ENCODE data around the gene PAQR4. TPM values are rescaled to one million over a fixed set of nuclear protein-coding genes. Genes with fewer than 3 reads are reported as not detected.
A peak's percentile ranks its signal among the peaks of the same experiment; 100 is the strongest.

Gene PAQR4
- total and polyA plus RNA-seq, 2 of the 13 experiments (the other 11 are each of a cell fraction or from before 2014, with no cell fraction given): 15.9 to 24.8 TPM

GRCh38 chr16:3009568-3010390, 40.6 kb downstream of the PAQR4 start (continued):
- TF ChIP-seq SAP130 (CRISPR knock-in tag; IDR thresholded peaks at IDR 0.05; ENCODE audit: low read depth) (peak; percentile 45), MTF2 (CRISPR knock-in tag; IDR thresholded peaks at IDR 0.05; ENCODE audit: borderline replicate concordance) (no peak), TFDP1 (CRISPR knock-in tag; IDR thresholded peaks at IDR 0.05; ENCODE audit: borderline replicate concordance) (no peak), GTF3A (CRISPR knock-in tag; conservative IDR thresholded peaks at IDR 0.05) (no peak), ZNF225 (CRISPR knock-in tag; IDR thresholded peaks at IDR 0.05) (no peak), ZNF710 (CRISPR knock-in tag; IDR thresholded peaks at IDR 0.05; ENCODE audit: borderline replicate concordance) (no peak; the same call in 1 of the 2 replicates), ZNF652 (CRISPR knock-in tag; IDR thresholded peaks at IDR 0.05; ENCODE audit: borderline replicate concordance, low read depth) (no peak), ZFX (CRISPR knock-in tag; IDR thresholded peaks at IDR 0.05; ENCODE audit: low read depth) (peak; percentile 46; the same call in 1 of the 2 replicates), ZNF589 (CRISPR knock-in tag; conservative IDR thresholded peaks at IDR 0.05) (no peak), ZNF446 (CRISPR knock-in tag; IDR thresholded peaks at IDR 0.05) (no peak), ZNF850 (CRISPR knock-in tag; conservative IDR thresholded peaks at IDR 0.05) (no peak), GMEB1 (CRISPR knock-in tag; IDR thresholded peaks at IDR 0.05; ENCODE audit: borderline replicate concordance) (no peak), CERS6 (CRISPR knock-in tag; IDR thresholded peaks at IDR 0.05) (no peak), HOMEZ (CRISPR knock-in tag; IDR thresholded peaks at IDR 0.05; ENCODE audit: low read depth) (no peak), KAT8 (CRISPR knock-in tag; IDR thresholded peaks at IDR 0.05) (0 out of 2 replicates have a peak, but pooled peaks have one; percentile 29), HMGXB4 (CRISPR knock-in tag; IDR thresholded peaks at IDR 0.05; ENCODE audit: borderline replicate concordance in 1 of 2, low read depth in 1 of 2) (no peak), ZNF615 (CRISPR knock-in tag; IDR thresholded peaks at IDR 0.05; ENCODE audit: borderline replicate concordance) (no peak), SAFB2 (CRISPR knock-in tag; IDR thresholded peaks at IDR 0.05; ENCODE audit: borderline replicate concordance, low read depth) (no peak)
